H1 (cell line): Measurements from ENCODE around the gene CDON. TPM values are rescaled to one million over a fixed set of nuclear protein-coding genes. Genes with fewer than 3 reads are reported as not detected.

Experiments
- CTCF ChIA-PET: fragments of 300-600 bp; sonication (Branson Sonifier 250); formaldehyde crosslinking; loops from one replicate; lab custom pipeline; 2021; ENCODE audit not compliant: partially characterized antibody; lab: Charles Lee
- POLR2A ChIA-PET: fragments of 300-600 bp; sonication (Branson Sonifier 250); formaldehyde crosslinking; loops from one replicate; lab custom pipeline; 2021; ENCODE audit warnings: inconsistent platforms; ENCODE audit not compliant: partially characterized antibody; lab: Charles Lee
- DNase-seq, 2 experiments: peaks; one replicate each; pipeline versions ENCODE4 v3.0.0 to v3.0.0-alpha.2; 2010 to 2022; ENCODE audit warnings: low spot score in 2 of 2, low read depth in 1 of 2, mixed read lengths in 1 of 2
- FAIRE-seq: peaks from 2 replicates; lab custom pipeline; 2011; peaks lifted over from hg19 to GRCh38; lab: Jason Lieb, UNC
- H2AFZ ChIP-seq: 2 replicates; pipeline ENCODE4 v1.8.1; 2012; ENCODE audit warnings: low read length, inconsistent platforms
- H2AK5ac ChIP-seq: 2 replicates; pipeline ENCODE4 v1.6.1; 2013; ENCODE audit warnings: low read depth, low read length
- H2BK120ac ChIP-seq: replicated peaks from 2 replicates; pipeline ENCODE3; 2013; ENCODE audit warnings: low read depth, low read length, inconsistent platforms
- H2BK12ac ChIP-seq: 2 replicates; pipeline ENCODE4 v1.6.1; 2013; ENCODE audit warnings: low read depth, low read length
- H2BK15ac ChIP-seq: 2 replicates; pipeline ENCODE4 v1.6.1; 2013; ENCODE audit warnings: low read length
- H2BK20ac ChIP-seq: 2 replicates; pipeline ENCODE4 v1.6.1; 2013; ENCODE audit warnings: low read length
- H2BK5ac ChIP-seq: 2 replicates; pipeline ENCODE4 v1.6.1; 2013; ENCODE audit warnings: low read depth, low read length
- H3K14ac ChIP-seq: 2 replicates; pipeline ENCODE4 v1.6.1; 2013; ENCODE audit warnings: inconsistent platforms; ENCODE audit not compliant: insufficient read length
- H3K18ac ChIP-seq: 2 replicates; pipeline ENCODE4 v1.6.1; 2013; ENCODE audit warnings: low read length; ENCODE audit errors: extremely low read depth
- H3K23ac ChIP-seq: 2 replicates; pipeline ENCODE4 v1.6.1; 2013; ENCODE audit warnings: inconsistent platforms; ENCODE audit not compliant: insufficient read length
- H3K23me2 ChIP-seq: 2 replicates; pipeline ENCODE4 v1.6.1; 2013; ENCODE audit warnings: low read depth, low read length
- H3K27ac ChIP-seq: 2 replicates; pipeline ENCODE4 v1.6.1; 2011; ENCODE audit warnings: low read depth, low read length, inconsistent platforms
- H3K27me3 ChIP-seq, 4 experiments: replicated peaks in 1 of 4; 1 replicate in 1 of 4; 2 replicates in 3 of 4; pipeline versions ENCODE4 v1.6.1 to v1.8.1; 2011 to 2013; ENCODE audit warnings: low read length in 3 of 4, mild to moderate bottlenecking in 3 of 4, inconsistent platforms in 2 of 4, mixed read lengths in 2 of 4, moderate library complexity in 1 of 4; ENCODE audit not compliant: control insufficient read depth in 3 of 4, insufficient read depth in 3 of 4; ENCODE audit errors: extremely low read depth in 1 of 4
- H3K36me3 ChIP-seq, 4 experiments: 2 replicates each; pipeline versions ENCODE4 v1.6.1 to v1.8.1; 2011 to 2013; ENCODE audit warnings: mild to moderate bottlenecking in 4 of 4, low read length in 3 of 4, moderate library complexity in 2 of 4, control low read depth in 1 of 4, inconsistent platforms in 1 of 4; ENCODE audit not compliant: insufficient read depth in 4 of 4, control insufficient read depth in 2 of 4
- H3K4ac ChIP-seq: replicated peaks from 2 replicates; pipeline ENCODE3; 2013; ENCODE audit warnings: low read length, low read depth, mixed read lengths, inconsistent platforms; ENCODE audit not compliant: insufficient read length
- H3K4me1 ChIP-seq, 4 experiments: replicated peaks in 1 of 4; 1 replicate in 1 of 4; 2 replicates in 3 of 4; pipeline versions ENCODE4 v1.6.1 to v1.8.1; 2011 to 2013; ENCODE audit warnings: low read length in 3 of 4, inconsistent platforms in 2 of 4, mixed read lengths in 1 of 4; ENCODE audit not compliant: insufficient read depth in 4 of 4, control insufficient read depth in 3 of 4
- H3K4me2 ChIP-seq, 2 experiments: 2 replicates each; pipeline versions ENCODE4 v1.6.1 to v1.8.1; 2011 to 2013; ENCODE audit warnings: low read depth in 2 of 2, low read length in 2 of 2, control low read depth in 1 of 2, inconsistent platforms in 1 of 2, mild to moderate bottlenecking in 1 of 2; ENCODE audit not compliant: insufficient read depth in 1 of 2
- H3K4me3 ChIP-seq, 4 experiments: fragments of 200-600, 300-600 bp in 1 of 4; sonication (generic), shearing (Covaris generic), sonication (Bioruptor Twin) in 1 of 4; 2 replicates each; pipeline versions ENCODE4 v1.5.1 to v1.8.1; 2011 to 2016; ENCODE audit warnings: low read length in 4 of 4, low read depth in 3 of 4, control low read depth in 2 of 4, inconsistent platforms in 2 of 4, mild to moderate bottlenecking in 2 of 4, mixed read lengths in 1 of 4, moderate library complexity in 1 of 4; ENCODE audit not compliant: insufficient read depth in 2 of 4; ENCODE audit errors: extremely low read depth in 1 of 4
- H3K56ac ChIP-seq: replicated peaks from 2 replicates; pipeline ENCODE3; 2013; ENCODE audit warnings: low read depth, mild to moderate bottlenecking, mixed read lengths, low read length, inconsistent platforms; ENCODE audit not compliant: insufficient read length
- H3K79me1 ChIP-seq: 2 replicates; pipeline ENCODE4 v1.6.1; 2013; ENCODE audit warnings: low read depth, low read length, control low read depth
- H3K79me2 ChIP-seq, 2 experiments: 2 replicates each; pipeline versions ENCODE4 v1.6.1 to v1.8.1; 2012 to 2013; ENCODE audit warnings: low read length in 2 of 2, mild to moderate bottlenecking in 2 of 2, inconsistent platforms in 1 of 2; ENCODE audit not compliant: insufficient read depth in 2 of 2, control insufficient read depth in 1 of 2
- H3K9ac ChIP-seq, 4 experiments: replicated peaks in 1 of 4; 1 replicate in 1 of 4; 2 replicates in 3 of 4; pipeline versions ENCODE4 v1.6.1 to v1.8.1; 2011 to 2013; ENCODE audit warnings: low read depth in 3 of 4, low read length in 3 of 4, control low read depth in 2 of 4, mild to moderate bottlenecking in 2 of 4, moderate library complexity in 2 of 4, inconsistent platforms in 1 of 4; ENCODE audit errors: extremely low read depth in 1 of 4
- H3K9me3 ChIP-seq, 2 experiments: 2 replicates each; pipeline versions ENCODE4 v1.6.1 to v1.8.1; 2012 to 2013; ENCODE audit warnings: mild to moderate bottlenecking in 2 of 2, moderate library complexity in 2 of 2, control low read depth in 1 of 2, inconsistent platforms in 1 of 2, low read depth in 1 of 2, low read length in 1 of 2, mixed read lengths in 1 of 2; ENCODE audit not compliant: insufficient read depth in 2 of 2
- H4K20me1 ChIP-seq, 2 experiments: replicated peaks in 1 of 2; 2 replicates each; pipeline versions ENCODE3 to v1.8.1; 2011 to 2013; ENCODE audit warnings: inconsistent platforms in 2 of 2, low read length in 2 of 2, mild to moderate bottlenecking in 1 of 2; ENCODE audit not compliant: insufficient read depth in 2 of 2, control insufficient read depth in 1 of 2
- H4K5ac ChIP-seq: 2 replicates; pipeline ENCODE4 v1.6.1; 2013; ENCODE audit warnings: low read length, low read depth, mixed read lengths, inconsistent platforms; ENCODE audit not compliant: insufficient read length
- H4K8ac ChIP-seq: 2 replicates; pipeline ENCODE4 v1.8.0; 2013; ENCODE audit warnings: mild to moderate bottlenecking, moderate library complexity, low read length, inconsistent platforms; ENCODE audit not compliant: insufficient read depth; ENCODE audit errors: extremely low read depth
- H4K91ac ChIP-seq: replicated peaks from 2 replicates; pipeline ENCODE3; 2013; ENCODE audit warnings: low read length, mixed read lengths, inconsistent platforms; ENCODE audit not compliant: insufficient read length
- MAFK ChIP-seq: IDR thresholded peaks from 2 replicates; pipeline ENCODE4 v1.6.1; 2012; ENCODE audit warnings: low read depth, mild to moderate bottlenecking, improper control_type of control experiment, low read length
- PHF8 ChIP-seq: fragments of 200-600 bp; sonication (generic); conservative IDR thresholded peaks from 2 replicates; pipeline ENCODE4 v1.7.1; 2012; ENCODE audit warnings: low read depth, mild to moderate bottlenecking, inconsistent platforms, low read length, moderate library complexity
- POU5F1 ChIP-seq: IDR thresholded peaks from 2 replicates; pipeline ENCODE4 v1.6.1; 2011; ENCODE audit warnings: low read depth, mild to moderate bottlenecking, low read length, moderate library complexity
- RBBP5 ChIP-seq: IDR thresholded peaks from 2 replicates; pipeline ENCODE4 v1.7.1; 2012; ENCODE audit warnings: low read depth, mild to moderate bottlenecking, inconsistent platforms, low read length, moderate library complexity, borderline replicate concordance
- RFX5 ChIP-seq: IDR thresholded peaks from 2 replicates; pipeline ENCODE4 v1.6.1; 2011; ENCODE audit warnings: low read depth, low read length, improper control_type of control experiment, borderline replicate concordance
- TAF1 ChIP-seq: IDR thresholded peaks from 2 replicates; pipeline ENCODE4 v1.6.1; 2011; ENCODE audit warnings: mild to moderate bottlenecking, low read depth, low read length
- TAF7 ChIP-seq: optimal IDR thresholded peaks from 2 replicates; pipeline ENCODE3; 2011; ENCODE audit warnings: low read depth, mild to moderate bottlenecking, inconsistent platforms, low read length, moderate library complexity, borderline replicate concordance
- TEAD4 ChIP-seq: IDR thresholded peaks from 2 replicates; pipeline ENCODE4 v1.6.1; 2012; ENCODE audit warnings: low read depth, low read length, inconsistent platforms, mixed read lengths
- ZNF274 ChIP-seq: IDR thresholded peaks from 2 replicates; pipeline ENCODE4 v1.7.0; 2012; ENCODE audit warnings: low read length, borderline replicate concordance; ENCODE audit errors: extremely low read depth
- WGBS, 2 experiments: shearing (Covaris generic) in 1 of 2; methylation state at CpG; one replicate each; pipeline versions ENCODE4 v1.1.6 to v1.1.7; 2013 to 2015; ENCODE audit warnings: low lambda C conversion rate in 2 of 2, mixed read lengths in 2 of 2, inconsistent platforms in 1 of 2, low coverage in 1 of 2, missing lambda C conversion rate in 1 of 2; ENCODE audit not compliant: insufficient replicate concordance in 2 of 2, insufficient coverage in 1 of 2, insufficient read length in 1 of 2; ENCODE audit errors: extremely low coverage in 1 of 2, missing lambda C conversion rate in 1 of 2; 5-methylcytosine and 5-hydroxymethylcytosine counted together
- polyA plus RNA-seq, 7 experiments: library from polyadenylated mRNA; depleted of rRNA in 3 of 7; stranded (reverse) in 5 of 7; unstranded in 2 of 7; fragments of >200 nt in 5 of 7; fragments of 200-250 nt in 2 of 7; gene quantifications; 1 replicate in 5 of 7; 2 replicates in 1 of 7; 4 replicates in 1 of 7; pipeline versions ENCODE4 v1.2.1 to v1.2.3, GENCODE V29; 2011 to 2013; ENCODE audit warnings: missing spikeins in 2 of 7, mixed read lengths in 2 of 7
- total RNA-seq: library from RNA; stranded (reverse); fragmentation: NEBNext Ultra II Directional; extraction: Animal tissue kit (Norgen Biotek cat#: 25700); gene quantifications from 2 replicates; pipeline ENCODE4 v1.2.1, GENCODE V29; 2021

The CDON gene
- total and polyA plus RNA-seq, 2 of the 8 experiments (the other 6 are each of a cell fraction or from before 2014, with no cell fraction given), result 11.0 to 32.5 TPM

DNA sequence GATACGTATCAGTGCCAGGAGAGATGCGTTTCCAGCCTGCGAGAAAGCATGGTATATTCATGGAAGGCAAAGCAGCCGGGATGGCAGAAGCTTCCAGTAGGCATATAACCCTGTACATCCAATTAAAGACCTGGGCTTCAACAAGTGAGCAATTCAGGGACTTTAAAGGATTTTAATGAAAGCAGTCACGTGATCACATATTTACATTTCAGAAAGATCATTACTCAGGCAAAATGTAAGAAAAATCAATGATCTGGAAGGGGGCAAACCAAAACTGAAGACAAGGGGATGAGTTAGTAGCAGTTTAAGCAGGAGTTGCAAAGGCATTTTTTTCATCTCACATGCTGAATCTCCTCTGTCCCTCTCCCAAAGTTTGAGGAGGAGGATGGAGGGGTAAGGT lies 7.8 kb downstream of the CDON start:
- no peak overlapping the region for H3K4me2 ChIP-seq
- no peak overlapping the region for H3K27ac ChIP-seq
- H3K79me1 ChIP-seq, result no peaks in the 10 kb centered on the region; the same call in 1 of the 2 replicates
- no peak overlapping the region for H2AFZ ChIP-seq
- H2AK5ac ChIP-seq, result no peak overlapping the region
- no peak overlapping the region for H3K9ac ChIP-seq
- WGBS, 2 experiments, result 90% methylated on average over 5 of the region's 5 CpGs; no CpG with 5 or more reads in 1 of the 2 experiments
- no peak overlapping the region for H2BK12ac ChIP-seq
- no peak overlapping the region for H3K14ac ChIP-seq
- H4K91ac ChIP-seq, result no peak overlapping the region
- H3K23ac ChIP-seq, result no peak overlapping the region
- no peaks in the 10 kb centered on the region for H3K9me3 ChIP-seq
- no peak overlapping the region for H4K5ac ChIP-seq
- CTCF ChIA-PET, result no interaction called here
- H2BK20ac ChIP-seq, result no peak overlapping the region
- POLR2A ChIA-PET, result no interaction called here
- no peak overlapping the region for H2BK15ac ChIP-seq
- no peaks in the 10 kb centered on the region for H3K23me2 ChIP-seq
- H4K20me1 ChIP-seq, result no peaks in the 10 kb centered on the region
- H2BK120ac ChIP-seq, result no peak overlapping the region
- H3K4me1 ChIP-seq, result peaks cover 0 to 3% (median 3%) of the 10 kb centered on the region in 4 experiments; a peak in 5 of 7 replicates
- H3K4ac ChIP-seq, result no peak overlapping the region
- FAIRE-seq, result no peak
- no peak overlapping the region for H3K18ac ChIP-seq
- H2BK5ac ChIP-seq, result no peak overlapping the region
- no peak overlapping the region for H4K8ac ChIP-seq
- no peaks in the 10 kb centered on the region for H3K27me3 ChIP-seq
- H3K36me3 ChIP-seq, result peaks cover 0 to 3% (median 0%) of the 10 kb centered on the region in 4 experiments; a peak in 1 of 8 replicates
- H3K56ac ChIP-seq, result no peak overlapping the region
- DNase-seq, result no peak
- peaks cover 0 to 17% of the 10 kb centered on the region in 2 experiments; a peak in 2 of 4 replicates for H3K79me2 ChIP-seq
- H3K4me3 ChIP-seq, result no peak overlapping the region
- TF ChIP-seq RBBP5 (no peak), MAFK (no peak), POU5F1 (no peak), TAF7 (no peak), TAF1 (no peak), PHF8 (no peak), TEAD4 (no peak), RFX5 (no peak), ZNF274 (no peak)
